ENCODE measurements around the gene HELZ.
A peak's percentile ranks its signal among the peaks of the same experiment; 100 is the strongest.
"Not testable (repeated sequence)": the region's sequence is repeated elsewhere in the genome, so short reads cannot be mapped to it uniquely, and the experiment has no call there.

HELZ gene

GRCh38 chr17:67245073-67245693 is at the start of gene HELZ:
Gene HELZ, minus strand, starts transcription at chr17:67245196. Its CDS starts 26,392 bp downstream, at chr17:67218804.
- Histone ChIP-seq H3K4me1 (ENCODE audit: control insufficient read depth, insufficient read depth, low read length, unreplicated experiment) (peaks cover 20% of the 10 kb centered on the region), H3K27ac (ENCODE audit: low read depth, low read length) (peak within 1 kb of the TSS; percentile 16; the same call in 1 of the 2 replicates), H3K27me3 (ENCODE audit: insufficient read depth, low read length) (no peaks in the 10 kb centered on the region), H3K36me3 (ENCODE audit: insufficient read depth, low read length) (no peaks in the 10 kb centered on the region; the same call in 1 of the 2 replicates), H2AFZ (ENCODE audit: low read length, unreplicated experiment) (peak within 1 kb of the TSS; percentile 85), H3K4me3 (ENCODE audit: low read depth, low read length) (peak within 1 kb of the TSS; percentile 84), H3K79me2 (ENCODE audit: control insufficient read depth, insufficient read depth, low read length, unreplicated experiment) (peaks cover 44% of the 10 kb centered on the region)

GRCh38 chr17:67293251-67294203 is 48.5 kb upstream of the HELZ start:
- no peaks in the 10 kb centered on the region for H3K36me3 ChIP-seq (ENCODE audit: insufficient read depth, low read length)
- no peaks in the 10 kb centered on the region for H3K27me3 ChIP-seq (ENCODE audit: insufficient read depth, low read length)
- peak overlapping the region; percentile 85 for H2AFZ ChIP-seq (ENCODE audit: low read length, unreplicated experiment)
- no peak overlapping the region for H3K27ac ChIP-seq (ENCODE audit: low read depth, low read length)
- H3K4me3 ChIP-seq (ENCODE audit: low read depth, low read length): no peak overlapping the region
- peaks cover 10% of the 10 kb centered on the region for H3K4me1 ChIP-seq (ENCODE audit: control insufficient read depth, insufficient read depth, low read length, unreplicated experiment)
- H3K79me2 ChIP-seq (ENCODE audit: control insufficient read depth, insufficient read depth, low read length, unreplicated experiment): no peaks in the 10 kb centered on the region

GRCh38 chr17:67290711-67291291 is 45.8 kb upstream of the HELZ start:
- Histone ChIP-seq H3K79me2 (ENCODE audit: control insufficient read depth, insufficient read depth, low read length, unreplicated experiment) (no peaks in the 10 kb centered on the region), H2AFZ (ENCODE audit: low read length, unreplicated experiment) (no peak overlapping the region), H3K4me3 (ENCODE audit: low read depth, low read length) (no peak overlapping the region), H3K36me3 (ENCODE audit: insufficient read depth, low read length) (no peaks in the 10 kb centered on the region), H3K27me3 (ENCODE audit: insufficient read depth, low read length) (no peaks in the 10 kb centered on the region), H3K4me1 (ENCODE audit: control insufficient read depth, insufficient read depth, low read length, unreplicated experiment) (peaks cover 10% of the 10 kb centered on the region), H3K27ac (ENCODE audit: low read depth, low read length) (no peak overlapping the region)

- H2AFZ ChIP-seq (ENCODE audit: low read length, unreplicated experiment): no peak overlapping the region
Observed at GRCh38 chr17:67290244-67290643, 45.2 kb upstream of the HELZ start.

GRCh38 chr17:67289181-67289876 is 44.3 kb upstream of the HELZ start:
- H3K27ac ChIP-seq (ENCODE audit: low read depth, low read length): no peak overlapping the region
- H3K36me3 ChIP-seq (ENCODE audit: insufficient read depth, low read length): no peaks in the 10 kb centered on the region
- no peaks in the 10 kb centered on the region for H3K79me2 ChIP-seq (ENCODE audit: control insufficient read depth, insufficient read depth, low read length, unreplicated experiment)
- H2AFZ ChIP-seq (ENCODE audit: low read length, unreplicated experiment): peak overlapping the region; percentile 30
- no peaks in the 10 kb centered on the region for H3K27me3 ChIP-seq (ENCODE audit: insufficient read depth, low read length)
- H3K4me3 ChIP-seq (ENCODE audit: low read depth, low read length): peak overlapping the region; percentile 62
- H3K4me1 ChIP-seq (ENCODE audit: control insufficient read depth, insufficient read depth, low read length, unreplicated experiment): peaks cover 10% of the 10 kb centered on the region

More at GRCh38 chr17:67290244-67290643, 45.2 kb upstream of the HELZ start:
- Histone ChIP-seq H3K4me3 (ENCODE audit: low read depth, low read length) (no peak overlapping the region), H3K36me3 (ENCODE audit: insufficient read depth, low read length) (no peaks in the 10 kb centered on the region), H3K79me2 (ENCODE audit: control insufficient read depth, insufficient read depth, low read length, unreplicated experiment) (no peaks in the 10 kb centered on the region), H3K27me3 (ENCODE audit: insufficient read depth, low read length) (no peaks in the 10 kb centered on the region), H3K27ac (ENCODE audit: low read depth, low read length) (no peak overlapping the region), H3K4me1 (ENCODE audit: control insufficient read depth, insufficient read depth, low read length, unreplicated experiment) (peaks cover 10% of the 10 kb centered on the region)

- H3K79me2 ChIP-seq (ENCODE audit: control insufficient read depth, insufficient read depth, low read length, unreplicated experiment); H3K4me3 ChIP-seq (ENCODE audit: low read depth, low read length); H3K36me3 ChIP-seq (ENCODE audit: insufficient read depth, low read length); H3K27me3 ChIP-seq (ENCODE audit: insufficient read depth, low read length); H2AFZ ChIP-seq (ENCODE audit: low read length, unreplicated experiment); H3K27ac ChIP-seq (ENCODE audit: low read depth, low read length): not testable (repeated sequence)
- H3K4me1 ChIP-seq (ENCODE audit: control insufficient read depth, insufficient read depth, low read length, unreplicated experiment): peaks cover 10% of the 10 kb centered on the region
Observed at GRCh38 chr17:67286826-67287225, 41.8 kb upstream of the HELZ start.

GRCh38 chr17:67285360-67285759 is 40.4 kb upstream of the HELZ start:
- Histone ChIP-seq H3K4me1 (ENCODE audit: control insufficient read depth, insufficient read depth, low read length, unreplicated experiment) (peaks cover 10% of the 10 kb centered on the region), H2AFZ (ENCODE audit: low read length, unreplicated experiment) (no peak overlapping the region), H3K27ac (ENCODE audit: low read depth, low read length) (no peak overlapping the region), H3K27me3 (ENCODE audit: insufficient read depth, low read length) (no peaks in the 10 kb centered on the region), H3K79me2 (ENCODE audit: control insufficient read depth, insufficient read depth, low read length, unreplicated experiment) (no peaks in the 10 kb centered on the region), H3K36me3 (ENCODE audit: insufficient read depth, low read length) (no peaks in the 10 kb centered on the region), H3K4me3 (ENCODE audit: low read depth, low read length) (no peak overlapping the region)

- Histone ChIP-seq H3K4me3 (ENCODE audit: low read depth, low read length) (no peak overlapping the region), H3K27ac (ENCODE audit: low read depth, low read length) (no peak overlapping the region), H3K4me1 (ENCODE audit: control insufficient read depth, insufficient read depth, low read length, unreplicated experiment) (no peaks in the 10 kb centered on the region), H3K27me3 (ENCODE audit: insufficient read depth, low read length) (no peaks in the 10 kb centered on the region), H3K36me3 (ENCODE audit: insufficient read depth, low read length) (no peaks in the 10 kb centered on the region), H3K79me2 (ENCODE audit: control insufficient read depth, insufficient read depth, low read length, unreplicated experiment) (no peaks in the 10 kb centered on the region), H2AFZ (ENCODE audit: low read length, unreplicated experiment) (no peak overlapping the region)
Observed at GRCh38 chr17:67283731-67284516, 38.9 kb upstream of the HELZ start.

- H3K4me3 ChIP-seq (ENCODE audit: low read depth, low read length): no peak overlapping the region
- H3K4me1 ChIP-seq (ENCODE audit: control insufficient read depth, insufficient read depth, low read length, unreplicated experiment): no peaks in the 10 kb centered on the region
- no peak overlapping the region for H3K27ac ChIP-seq (ENCODE audit: low read depth, low read length)
- no peaks in the 10 kb centered on the region for H3K27me3 ChIP-seq (ENCODE audit: insufficient read depth, low read length)
- H3K36me3 ChIP-seq (ENCODE audit: insufficient read depth, low read length): no peaks in the 10 kb centered on the region
- H2AFZ ChIP-seq (ENCODE audit: low read length, unreplicated experiment): no peak overlapping the region
- no peaks in the 10 kb centered on the region for H3K79me2 ChIP-seq (ENCODE audit: control insufficient read depth, insufficient read depth, low read length, unreplicated experiment)
Observed at GRCh38 chr17:67281743-67282142, 36.7 kb upstream of the HELZ start.

GRCh38 chr17:67281053-67281452 is 36.1 kb upstream of the HELZ start:
- H2AFZ ChIP-seq (ENCODE audit: low read length, unreplicated experiment): no peak overlapping the region

More at GRCh38 chr17:67281053-67281452, 36.1 kb upstream of the HELZ start:
- no peaks in the 10 kb centered on the region for H3K79me2 ChIP-seq (ENCODE audit: control insufficient read depth, insufficient read depth, low read length, unreplicated experiment)
- no peaks in the 10 kb centered on the region for H3K36me3 ChIP-seq (ENCODE audit: insufficient read depth, low read length)
- no peak overlapping the region for H3K27ac ChIP-seq (ENCODE audit: low read depth, low read length)
- H3K27me3 ChIP-seq (ENCODE audit: insufficient read depth, low read length): no peaks in the 10 kb centered on the region
- H3K4me1 ChIP-seq (ENCODE audit: control insufficient read depth, insufficient read depth, low read length, unreplicated experiment): no peaks in the 10 kb centered on the region
- no peak overlapping the region for H3K4me3 ChIP-seq (ENCODE audit: low read depth, low read length)
